Activated CD4-positive, alpha-beta T cell treated with anti-CD3 and anti-CD28 coated beads for 24 hours (primary cell): ENCODE measurements around the gene FGF14.

Source experiments
- DNase-seq, 2 donors: peaks; one replicate each; pipeline ENCODE4 v3.0.0-alpha.2; 2020; ENCODE audit warnings: low read depth in 2 of 2

Gene FGF14

DNA sequence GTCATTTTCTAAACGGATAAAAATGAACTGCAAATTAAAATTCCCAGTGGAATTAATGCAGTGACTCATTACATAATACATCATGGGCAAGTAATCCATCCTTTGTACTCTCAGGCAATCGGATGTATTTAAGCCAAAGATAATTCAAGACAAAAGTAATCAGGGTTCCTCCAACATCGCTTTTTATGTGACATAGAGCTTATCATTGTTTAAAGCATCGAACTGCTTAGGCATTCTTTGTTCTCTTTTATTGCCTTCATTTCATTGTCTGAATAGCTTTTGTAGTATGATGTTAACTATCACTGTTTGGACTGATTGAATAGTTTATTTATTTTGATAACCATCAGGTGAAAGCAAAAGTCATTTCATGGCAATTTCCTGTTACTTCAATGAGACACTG is 740.0 kb downstream of the FGF14 start:
- DNase-seq, result no peak
